ENCODE measurements around the gene ABHD2.

The ABHD2 gene

GRCh38 chr15:89167267-89168176, 79.3 kb downstream of the ABHD2 start:
- peak; percentile 45 for DNase-seq (ENCODE audit: low read depth)

- no peak for DNase-seq (ENCODE audit: low read depth)
These were observed 80.1 kb downstream of the ABHD2 start for GRCh38 chr15:89168316-89168833.

- DNase-seq (ENCODE audit: low read depth): no peak
These were observed 82.1 kb downstream of the ABHD2 start for GRCh38 chr15:89170364-89170763.

- no peak for DNase-seq (ENCODE audit: low read depth)
These were observed 83.1 kb downstream of the ABHD2 start for GRCh38 chr15:89171136-89172072.

GRCh38 chr15:89172921-89173320, 84.7 kb downstream of the ABHD2 start:
- DNase-seq (ENCODE audit: low read depth): no peak

GRCh38 chr15:89174476-89174875, 86.2 kb downstream of the ABHD2 start:
- no peak for DNase-seq (ENCODE audit: low read depth)

GRCh38 chr15:89175617-89176191, 87.4 kb downstream of the ABHD2 start:
- no peak for DNase-seq (ENCODE audit: low read depth)

- DNase-seq (ENCODE audit: low read depth): no peak
These were observed 88.9 kb downstream of the ABHD2 start for GRCh38 chr15:89177116-89177515.

- DNase-seq (ENCODE audit: low read depth): peak; percentile 31
These were observed 89.5 kb downstream of the ABHD2 start for GRCh38 chr15:89177633-89178306.

GRCh38 chr15:89178307-89178977, 90.2 kb downstream of the ABHD2 start:
- no peak for DNase-seq (ENCODE audit: low read depth)

- no peak for DNase-seq (ENCODE audit: low read depth)
These were observed 92.0 kb downstream of the ABHD2 start for GRCh38 chr15:89179966-89180875.

- DNase-seq (ENCODE audit: low read depth): no peak
These were observed 96.1 kb downstream of the ABHD2 start for GRCh38 chr15:89184357-89184756.

- DNase-seq (ENCODE audit: low read depth): no peak
These were observed 96.8 kb downstream of the ABHD2 start for GRCh38 chr15:89184886-89185526.

GRCh38 chr15:89186803-89187202, 98.5 kb downstream of the ABHD2 start:
- no peak for DNase-seq (ENCODE audit: low read depth)

- DNase-seq (ENCODE audit: low read depth): no peak
These were observed 99.2 kb downstream of the ABHD2 start for GRCh38 chr15:89187301-89187985.

GRCh38 chr15:89187986-89188514, 99.8 kb downstream of the ABHD2 start:
- no peak for DNase-seq (ENCODE audit: low read depth)

- no peak for DNase-seq (ENCODE audit: low read depth)
These were observed 103.9 kb downstream of the ABHD2 start for GRCh38 chr15:89192136-89192535.

GRCh38 chr15:89192766-89193165, 104.5 kb downstream of the ABHD2 start:
- no peak for DNase-seq (ENCODE audit: low read depth)

- DNase-seq (ENCODE audit: low read depth): no peak
These were observed 106.4 kb downstream of the ABHD2 start for GRCh38 chr15:89194608-89195007.

Measured in stimulated activated CD8-positive, alpha-beta memory T cell treated with anti-CD3 and anti-CD28 coated beads, Interleukin-4, amount 100 ng/mL, for 24 hours (primary cell).